HepG2 (cell line): Measurements from ENCODE around the gene DPH1. TPM values are rescaled to one million over a fixed set of nuclear protein-coding genes. Genes with fewer than 3 reads are reported as not detected.

Source experiments
- ATAC-seq: fragments of 200-7000 bp; cut with Tn5 transposase; 3 replicates; pipeline ENCODE4 v1.9.1; 2020; ENCODE audit warnings: mild to moderate bottlenecking, moderate library complexity
- BruUV-seq: library from RNA; stranded (reverse); fragments of 400-500 nt; replicated peaks from 2 replicates; lab custom pipeline; 2021; lab: Mats Ljungman, UMichigan
- CTCF ChIA-PET: fragments of 300-600 bp; formaldehyde crosslinking; extraction: SDS; loops from one replicate; lab custom pipeline; 2021; ENCODE audit warnings: low total read pairs, inconsistent platforms, low intra/inter-chr PET ratio; lab: Yijun Ruan, JAX
- POLR2A ChIA-PET: fragments of 350-600 bp; sonication (Branson Sonifier 250); formaldehyde crosslinking; loops from one replicate; lab custom pipeline; 2020; ENCODE audit warnings: antibody characterized with exemption, inconsistent platforms; lab: Yijun Ruan, JAX
- DNase-seq: peaks from one replicate; pipeline ENCODE4 v3.0.0-alpha.2; 2015; ENCODE audit warnings: low spot score
- FAIRE-seq: peaks from 3 replicates; lab custom pipeline; 2011; peaks lifted over from hg19 to GRCh38; lab: Jason Lieb, UNC
- H2AFZ ChIP-seq: one replicate; pipeline ENCODE4 v1.6.1; 2011; ENCODE audit warnings: low read length, inconsistent platforms
- H3K27ac ChIP-seq: fragments of 300-600 bp; 3 replicates; pipeline ENCODE4 v1.8.0; 2011; ENCODE audit warnings: mixed run types, mild to moderate bottlenecking, mixed read lengths, low read length, inconsistent platforms; ENCODE audit not compliant: insufficient read depth; ENCODE audit errors: extremely low read length
- H3K27me3 ChIP-seq, 2 experiments: fragments of 200-600 bp in 1 of 2; 2 replicates in 1 of 2; 3 replicates in 1 of 2; pipeline versions ENCODE4 v1.6.0 to v1.8.0; 2011; ENCODE audit warnings: low read length in 2 of 2, mild to moderate bottlenecking in 2 of 2, moderate library complexity in 2 of 2, inconsistent platforms in 1 of 2; ENCODE audit not compliant: insufficient read depth in 2 of 2, control insufficient read depth in 1 of 2
- H3K36me3 ChIP-seq, 2 experiments: fragments of 200-600 bp in 1 of 2; replicated peaks in 1 of 2; 2 replicates in 1 of 2; 3 replicates in 1 of 2; pipeline versions ENCODE4 v1.5.1 to v1.8.0; 2011; ENCODE audit warnings: low read length in 2 of 2, inconsistent platforms in 1 of 2; ENCODE audit not compliant: insufficient read depth in 2 of 2, control insufficient read depth in 1 of 2
- H3K4me1 ChIP-seq: 2 replicates; pipeline ENCODE4 v1.5.1; 2012; ENCODE audit warnings: low read length, inconsistent platforms; ENCODE audit not compliant: insufficient read depth
- H3K4me2 ChIP-seq: 2 replicates; pipeline ENCODE4 v1.6.0; 2011; ENCODE audit warnings: low read depth, low read length, inconsistent platforms
- H3K4me3 ChIP-seq, 3 experiments: fragments of 200-600 bp in 1 of 3; sonication (generic), shearing (Covaris generic) in 1 of 3; replicated peaks in 1 of 3; 2 replicates each; pipeline ENCODE4 v1.5.1; 2011 to 2016; ENCODE audit warnings: low read length in 3 of 3, inconsistent platforms in 2 of 3, low read depth in 2 of 3, mild to moderate bottlenecking in 2 of 3, control low read depth in 1 of 3, mixed read lengths in 1 of 3; ENCODE audit not compliant: insufficient read depth in 1 of 3
- H3K79me2 ChIP-seq: one replicate; pipeline ENCODE4 v1.6.1; 2011; ENCODE audit warnings: low read length, inconsistent platforms; ENCODE audit not compliant: insufficient read depth
- H3K9ac ChIP-seq: 2 replicates; pipeline ENCODE4 v1.6.0; 2011; ENCODE audit warnings: mild to moderate bottlenecking, low read depth, low read length, inconsistent platforms; ENCODE audit not compliant: insufficient read depth
- H3K9me3 ChIP-seq: 2 replicates; pipeline ENCODE4 v1.5.1; 2012; ENCODE audit warnings: mild to moderate bottlenecking, low read length
- H4K20me1 ChIP-seq: 2 replicates; pipeline ENCODE4 v1.6.0; 2011; ENCODE audit warnings: inconsistent platforms, mild to moderate bottlenecking, low read length, moderate library complexity; ENCODE audit not compliant: insufficient read depth
- ATF7 ChIP-seq, 2 experiments: fragments of 450-650 bp in 1 of 2; sonication (generic) in 1 of 2; formaldehyde crosslinking in 1 of 2; IDR thresholded peaks; 2 replicates each; pipeline versions ENCODE4 v1.4.0 to v1.6.1; 2016 to 2020; ENCODE audit warnings: antibody characterized with exemption in 1 of 2, mild to moderate bottlenecking in 1 of 2, missing genetic modification reagents in 1 of 2
- ETS1 ChIP-seq: sonication (generic); formaldehyde crosslinking; IDR thresholded peaks from 2 replicates; pipeline ENCODE4 v1.4.0; 2020; ENCODE audit warnings: missing genetic modification reagents
- HNRNPH1 ChIP-seq: fragments of 200-400 bp; formaldehyde crosslinking; optimal IDR thresholded peaks from 2 replicates; pipeline ENCODE3; 2017; ENCODE audit warnings: mild to moderate bottlenecking, low read depth, low read length
- KAT2B ChIP-seq: fragments of 150-350 bp; IDR thresholded peaks from 2 replicates; pipeline ENCODE4 v1.6.1; 2014; ENCODE audit warnings: low read depth, low read length, borderline replicate concordance
- NFAT5 ChIP-seq: sonication (generic); formaldehyde crosslinking; IDR thresholded peaks from 2 replicates; pipeline ENCODE4 v1.4.0; 2020; ENCODE audit warnings: missing genetic modification reagents
- RERE ChIP-seq: IDR thresholded peaks from 2 replicates; pipeline ENCODE4 v1.6.1; 2016; ENCODE audit warnings: low read depth, missing genetic modification reagents, missing compliant biosample characterization
- ZBTB1 ChIP-seq: sonication (generic); formaldehyde crosslinking; IDR thresholded peaks from 2 replicates; pipeline ENCODE4 v1.4.0; 2020; ENCODE audit warnings: missing genetic modification reagents, borderline replicate concordance
- ZFP36 ChIP-seq: fragments of 150-350 bp; IDR thresholded peaks from 2 replicates; pipeline ENCODE4 v1.6.1; 2018; ENCODE audit warnings: borderline replicate concordance, low read length, low read depth; ENCODE audit not compliant: partially characterized antibody
- ZFP90 ChIP-seq: sonication (generic); formaldehyde crosslinking; IDR thresholded peaks from 2 replicates; pipeline ENCODE4 v1.8.0; 2022; ENCODE audit warnings: missing genetic modification reagents, mild to moderate bottlenecking, inconsistent platforms, borderline replicate concordance
- ZNF550 ChIP-seq: sonication (generic); formaldehyde crosslinking; IDR thresholded peaks from 2 replicates; pipeline ENCODE4 v1.4.0; 2020; ENCODE audit warnings: mild to moderate bottlenecking, missing genetic modification reagents, borderline replicate concordance
- ZNF576 ChIP-seq: sonication (generic); formaldehyde crosslinking; IDR thresholded peaks from 2 replicates; pipeline ENCODE4 v1.4.0; 2020; ENCODE audit warnings: mild to moderate bottlenecking, missing genetic modification reagents
- ZNF652 ChIP-seq: IDR thresholded peaks from 2 replicates; pipeline ENCODE4 v1.6.1; 2016; ENCODE audit warnings: low read depth, borderline replicate concordance
- WGBS: methylation state at CpG from one replicate; pipeline ENCODE4 v1.1.6; 2017; ENCODE audit warnings: low lambda C conversion rate; 5-methylcytosine and 5-hydroxymethylcytosine counted together
- in situ Hi-C: cut with HindIII; loops from 2 replicates; pipeline ENCODE4 v1.10.0; 2017; ENCODE audit warnings: low pct_unique_long_range_greater_than_20kb; ENCODE audit not compliant: extremely low pct_ligation_motif_present
- intact Hi-C: fragments of 100-400 bp; cut with micrococcal nuclease; formaldehyde crosslinking; loops from one replicate; pipeline ENCODE4 v1.10.0; 2022; ENCODE audit not compliant: unreplicated experiment
- polyA plus RNA-seq, 8 experiments: library from polyadenylated mRNA; depleted of rRNA in 3 of 8; stranded (reverse) in 7 of 8; unstranded in 1 of 8; fragments of >200 nt; fragmentation: Illumina TruSeq in 4 of 8; extraction: Trizol in 4 of 8; gene quantifications; 2 replicates each; pipeline versions ENCODE4 v1.2.1 to v1.2.3, GENCODE V29; 2011 to 2016; ENCODE audit warnings: low read depth in 4 of 8, missing spikeins in 1 of 8, mixed read lengths in 1 of 8; ENCODE audit not compliant: insufficient read depth in 1 of 8
- total RNA-seq, 5 experiments: library from RNA; depleted of rRNA; stranded (reverse); fragments of >200 nt; fragmentation: Illumina TruSeq; extraction: Trizol; gene quantifications; 2 replicates each; pipeline ENCODE4 v1.2.3, GENCODE V29; 2016; ENCODE audit warnings: low read depth in 1 of 5

The DPH1 gene
- total and polyA plus RNA-seq, 2 of the 13 experiments (the other 11 are each of a cell fraction or from before 2014, with no cell fraction given): 25.3 to 42.8 TPM

GRCh38 chr17:2034157-2034556 lies 4.2 kb downstream of the DPH1 start:
- no peak for DNase-seq
- no peak overlapping the region for H3K4me2 ChIP-seq
- WGBS: 97% methylated on average over 7 of the region's 7 CpGs
- no peak overlapping the region for H2AFZ ChIP-seq
- no TSS peak for BruUV-seq
- H3K9ac ChIP-seq: no peak overlapping the region
- no peaks in the 10 kb centered on the region for H3K27me3 ChIP-seq
- peaks cover 6% of the 10 kb centered on the region for H3K79me2 ChIP-seq
- intact Hi-C loops: no loop called here
- CTCF ChIA-PET: no interaction called here
- FAIRE-seq: no peak
- peaks cover 18% of the 10 kb centered on the region for H3K4me1 ChIP-seq
- peaks cover 15 to 27% of the 10 kb centered on the region in 2 experiments; a peak in 4 of 5 replicates for H3K36me3 ChIP-seq
- POLR2A ChIA-PET: no interaction called here
- no peak overlapping the region for H3K4me3 ChIP-seq
- no peaks in the 10 kb centered on the region for H3K9me3 ChIP-seq
- in situ Hi-C loops: loop anchor here (25.0 kb wide), 1 partner anchor 322 kb away; the partner anchor contains the start of genes TLCD2 and WDR81
- ATAC-seq: no peak
- H3K27ac ChIP-seq: no peak overlapping the region
- H4K20me1 ChIP-seq: peaks cover 4% of the 10 kb centered on the region
- TF ChIP-seq ZNF576 (CRISPR knock-in tag) (no peak), ZNF550 (CRISPR knock-in tag) (no peak), ZNF652 (CRISPR knock-in tag) (no peak), RERE (CRISPR knock-in tag) (no peak), ZFP90 (CRISPR knock-in tag) (no peak), ZBTB1 (CRISPR knock-in tag) (no peak), ATF7 (IDR thresholded peaks at IDR 0.05) (no peak), ATF7 (CRISPR knock-in tag; IDR thresholded peaks at IDR 0.05) (no peak), KAT2B (no peak), ETS1 (CRISPR knock-in tag) (no peak), NFAT5 (CRISPR knock-in tag) (no peak), ZFP36 (no peak), HNRNPH1 (no peak)
